Measurements from ENCODE around the gene LRRC75B. TPM values are rescaled to one million over a fixed set of nuclear protein-coding genes. Genes with fewer than 3 reads are reported as not detected.
A peak's percentile ranks its signal among the peaks of the same experiment; 100 is the strongest.
"Not testable (repeated sequence)": the region's sequence is repeated elsewhere in the genome, so short reads cannot be mapped to it uniquely, and the experiment has no call there.

LRRC75B gene
- total RNA-seq, 3 donors from 2014 or later (not counting 1 experiment from before 2014, with no cell fraction given), result 1.7 to 4.8 (median 2.3) TPM

DNA sequence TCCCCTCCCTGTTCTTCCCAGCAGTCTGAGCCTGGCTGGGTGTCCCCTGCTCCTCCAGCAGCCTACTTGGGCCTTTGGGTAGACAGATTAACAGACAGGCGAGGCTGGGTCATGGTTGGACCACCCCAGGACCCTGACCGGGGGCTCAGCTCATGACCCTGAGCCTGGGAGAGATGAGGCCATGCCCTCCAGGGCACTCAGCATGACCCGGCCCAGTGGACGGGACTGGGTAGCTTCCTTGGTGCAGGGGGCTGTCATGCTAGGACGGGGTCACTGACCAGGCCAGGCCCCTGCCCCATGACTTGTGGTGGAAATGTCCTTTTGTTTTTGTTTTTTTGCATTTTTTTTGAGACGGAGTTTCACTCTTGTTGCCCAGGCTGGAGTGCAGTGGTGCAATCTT is 15.5 kb upstream of the LRRC75B start:
- H3K36me3 ChIP-seq (ENCODE audit: control insufficient read depth, insufficient read depth, low read length); H3K9me3 ChIP-seq (ENCODE audit: control insufficient read depth, insufficient read depth, low read length); H3K27me3 ChIP-seq (ENCODE audit: control insufficient read depth, insufficient read depth, low read length); H3K27ac Mint-ChIP-seq; H3K27ac ChIP-seq (ENCODE audit: low read length); H3K4me3 ChIP-seq (ENCODE audit: low read length); ATAC-seq; H3K36me3 Mint-ChIP-seq; H3K4me3 Mint-ChIP-seq; H3K27me3 Mint-ChIP-seq (ENCODE audit: low read depth in 2 of 2); intact Hi-C loops (cut with micrococcal nuclease); H3K9me3 Mint-ChIP-seq; DNase-seq: not testable (repeated sequence)
- peaks cover 17% of the 10 kb centered on the region in 2 donors for H3K4me1 Mint-ChIP-seq
- H3K4me1 ChIP-seq (ENCODE audit: control insufficient read depth, insufficient read depth, low read length), result peaks cover 28% of the 10 kb centered on the region
- WGBS (ENCODE audit: insufficient coverage), result 91% methylated on average over 6 of the region's 6 CpGs

DNA sequence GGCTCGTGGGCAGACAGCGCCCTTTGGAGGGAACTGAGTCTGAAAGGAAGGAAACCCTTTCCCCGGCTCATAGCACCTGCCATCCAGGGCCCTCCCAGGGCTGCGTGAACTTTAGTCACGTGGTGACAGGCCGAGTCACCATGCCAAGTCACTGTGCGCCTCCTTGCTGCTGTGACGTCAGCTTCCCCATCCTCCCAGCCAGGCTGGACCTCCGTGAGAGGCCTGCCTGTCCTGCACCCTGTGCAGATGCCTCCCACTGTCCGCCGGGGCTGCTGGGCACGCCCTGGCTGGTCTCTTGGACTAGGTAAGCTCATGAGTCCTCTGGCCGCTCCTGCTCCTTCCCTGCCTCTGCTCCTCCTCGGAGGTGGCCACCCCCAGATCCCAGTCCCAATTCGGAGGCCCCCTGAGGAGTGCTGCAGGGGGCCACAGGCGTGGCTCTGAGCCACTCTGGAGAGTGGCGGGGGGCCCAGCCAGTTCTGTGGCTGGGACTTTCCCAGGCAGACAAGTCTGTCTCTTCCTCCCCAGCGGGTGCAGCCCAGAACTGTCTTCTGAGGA is 14.6 kb upstream of the LRRC75B start:
- Mint-ChIP-seq H3K27ac (peak overlapping the region; percentile 36 to 81), H3K4me3 (peak overlapping the region; percentile 52), H3K4me1 (peaks cover 19 to 20% of the 10 kb centered on the region in 2 donors)
- H3K9me3 ChIP-seq (ENCODE audit: control insufficient read depth, insufficient read depth, low read length); H3K36me3 Mint-ChIP-seq; H3K9me3 Mint-ChIP-seq; intact Hi-C loops (cut with micrococcal nuclease); H3K27me3 Mint-ChIP-seq (ENCODE audit: low read depth in 2 of 2); H3K27me3 ChIP-seq (ENCODE audit: control insufficient read depth, insufficient read depth, low read length); H3K36me3 ChIP-seq (ENCODE audit: control insufficient read depth, insufficient read depth, low read length): not testable (repeated sequence)
- H3K4me3 ChIP-seq (ENCODE audit: low read length), result peak overlapping the region; percentile 16
- WGBS (ENCODE audit: insufficient coverage), result 52% methylated on average over 18 of the region's 18 CpGs
- DNase-seq, result peak in 1 of 2 donors; percentile 68
- ATAC-seq, result peak; percentile 37 to 87 (median 56)
- H3K27ac ChIP-seq (ENCODE audit: low read length), result peak overlapping the region; percentile 30
- peaks cover 37% of the 10 kb centered on the region for H3K4me1 ChIP-seq (ENCODE audit: control insufficient read depth, insufficient read depth, low read length)

DNA sequence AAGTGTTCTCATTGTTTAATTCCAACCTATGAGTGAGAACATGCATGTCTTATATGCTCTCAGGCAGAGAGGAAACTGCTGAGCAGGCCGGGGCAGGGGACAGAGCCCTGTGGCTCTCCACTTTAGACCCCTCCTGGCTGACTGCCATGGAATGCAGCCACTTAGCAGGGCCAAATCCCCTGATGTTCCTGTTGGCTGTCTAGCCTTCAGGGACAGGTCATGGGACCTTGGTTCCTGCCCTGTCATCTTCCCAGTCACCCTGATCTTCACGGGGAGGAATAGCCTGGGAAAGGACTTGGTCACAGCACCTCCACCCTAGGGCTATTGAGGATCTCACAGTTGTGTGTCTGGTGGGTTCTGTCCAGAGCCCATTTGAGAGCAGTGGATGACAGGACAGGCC is 13.5 kb upstream of the LRRC75B start:
- H3K9me3 Mint-ChIP-seq; H3K27ac ChIP-seq (ENCODE audit: low read length); H3K9me3 ChIP-seq (ENCODE audit: control insufficient read depth, insufficient read depth, low read length); H3K27me3 ChIP-seq (ENCODE audit: control insufficient read depth, insufficient read depth, low read length); H3K27ac Mint-ChIP-seq; H3K4me3 Mint-ChIP-seq; H3K27me3 Mint-ChIP-seq (ENCODE audit: low read depth in 2 of 2); intact Hi-C loops (cut with micrococcal nuclease); DNase-seq; ATAC-seq; H3K4me3 ChIP-seq (ENCODE audit: low read length); H3K36me3 Mint-ChIP-seq; H3K36me3 ChIP-seq (ENCODE audit: control insufficient read depth, insufficient read depth, low read length): not testable (repeated sequence)
- H3K4me1 ChIP-seq (ENCODE audit: control insufficient read depth, insufficient read depth, low read length), result peaks cover 48% of the 10 kb centered on the region
- peaks cover 20 to 30% of the 10 kb centered on the region in 2 donors for H3K4me1 Mint-ChIP-seq
- 92% methylated on average over 2 of the region's 2 CpGs for WGBS (ENCODE audit: insufficient coverage)

DNA sequence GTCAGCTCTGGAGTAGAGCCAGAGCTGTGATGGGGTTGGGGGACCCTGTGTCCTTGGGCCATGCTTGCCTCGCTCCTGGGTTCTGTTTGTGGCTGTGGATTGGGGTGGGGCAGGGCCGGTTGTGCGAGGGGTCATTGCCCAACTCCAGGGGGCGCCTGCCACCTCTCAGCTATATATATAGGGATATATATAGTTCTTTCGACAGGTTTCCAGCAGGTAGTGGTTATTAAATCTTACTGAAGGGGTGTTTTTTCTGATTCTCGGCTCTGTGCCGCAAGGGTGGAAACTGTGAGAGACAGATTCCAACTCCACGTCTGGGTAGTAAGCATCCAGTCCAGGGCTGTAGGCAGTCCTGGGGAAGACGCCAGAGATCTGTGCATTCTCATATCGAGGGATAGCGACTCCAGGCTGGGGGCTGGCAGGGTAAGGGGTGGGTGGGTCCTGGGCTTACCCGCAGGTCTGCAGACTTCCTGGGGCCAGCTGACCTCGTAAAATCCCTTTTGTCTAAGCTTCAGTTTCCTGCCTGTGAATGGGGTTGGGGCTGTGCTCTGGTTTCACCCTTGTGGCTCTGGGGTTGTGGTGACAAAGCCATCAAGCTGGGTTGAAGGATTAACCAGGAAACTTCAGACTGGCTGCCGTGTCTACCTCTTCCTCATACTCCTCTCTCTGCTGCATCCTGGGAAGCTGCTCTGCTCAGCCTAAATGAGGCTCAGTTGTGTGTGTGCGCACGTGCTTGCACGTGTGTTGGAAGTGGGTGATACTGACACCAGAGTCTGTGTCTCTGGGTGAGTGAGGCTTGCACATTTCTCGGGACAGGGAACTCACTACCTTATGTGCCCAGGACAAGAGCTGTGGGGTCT is 11.1 kb upstream of the LRRC75B start:
- H3K36me3 Mint-ChIP-seq; H3K27me3 Mint-ChIP-seq (ENCODE audit: low read depth in 2 of 2); H3K27me3 ChIP-seq (ENCODE audit: control insufficient read depth, insufficient read depth, low read length); H3K9me3 ChIP-seq (ENCODE audit: control insufficient read depth, insufficient read depth, low read length); H3K36me3 ChIP-seq (ENCODE audit: control insufficient read depth, insufficient read depth, low read length); H3K9me3 Mint-ChIP-seq; H3K4me3 ChIP-seq (ENCODE audit: low read length); H3K27ac ChIP-seq (ENCODE audit: low read length): not testable (repeated sequence)
- ATAC-seq (peak; percentile 54 to 77 (median 58)), DNase-seq (peak in 1 of 2 donors; percentile 30)
- H3K4me1 ChIP-seq (ENCODE audit: control insufficient read depth, insufficient read depth, low read length), result peaks cover 61% of the 10 kb centered on the region
- Mint-ChIP-seq H3K27ac (peak overlapping the region; percentile 48 to 77), H3K4me1 (peaks cover 20 to 38% of the 10 kb centered on the region in 2 donors), H3K4me3 (peak overlapping the region; percentile 73)
- WGBS (ENCODE audit: insufficient coverage), result 2% methylated on average over 7 of the region's 18 CpGs
- intact Hi-C loops (cut with micrococcal nuclease), result loop anchor here (5.0 kb wide), 1 partner anchor 927 kb away; no protein-coding TSS in a partner anchor

DNA sequence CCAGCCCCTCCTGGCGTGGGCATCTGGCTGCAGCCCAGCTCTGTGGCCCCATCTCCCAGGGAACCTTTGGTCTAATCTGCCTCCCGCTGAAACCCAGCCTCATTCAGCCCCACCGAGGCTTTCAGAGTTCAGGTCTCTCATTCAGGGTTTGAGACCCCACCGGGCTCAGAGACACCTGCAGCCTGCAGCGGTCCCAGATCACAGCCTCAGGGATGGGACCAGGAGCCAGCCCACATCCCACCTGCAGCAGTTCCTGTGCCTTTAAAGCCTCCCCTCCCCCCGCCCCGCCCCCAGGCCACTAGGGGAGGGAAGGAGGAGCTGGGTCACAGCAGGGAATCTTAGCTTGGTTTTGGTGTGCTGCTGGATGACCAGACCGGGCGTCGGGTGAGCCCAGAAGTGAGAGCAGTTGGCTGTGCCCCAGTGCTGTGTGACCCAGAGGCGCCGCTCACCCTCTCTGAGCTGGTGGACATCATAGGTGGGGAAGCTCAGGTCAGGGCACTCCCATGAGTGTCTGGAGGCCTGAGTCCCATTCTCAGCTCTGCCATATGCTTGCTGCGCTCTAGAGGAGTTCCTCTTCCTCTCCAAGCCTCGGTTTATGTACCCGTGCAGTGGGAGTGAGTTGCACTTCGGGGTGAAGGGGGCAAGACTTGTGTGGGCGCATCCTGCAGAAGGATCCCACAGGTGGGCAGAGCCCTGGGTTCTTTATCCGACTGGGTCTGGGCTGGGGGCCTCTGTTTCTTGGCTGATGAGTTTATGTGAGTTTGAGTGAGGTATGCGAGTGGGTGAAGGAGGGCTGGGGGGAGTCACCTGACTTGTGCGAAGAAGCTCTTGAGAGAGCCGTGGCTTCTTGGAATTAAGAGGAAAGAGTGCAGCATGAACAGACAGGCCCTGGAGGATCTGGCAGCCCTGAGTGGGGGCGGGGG is 10.2 kb upstream of the LRRC75B start, which contains the start of gene GGT1:
Gene GGT1 (plus strand): TSS at position 347 of the 923 bp plus-strand sequence. CDS start 7,889 bp downstream, outside the sequence.
- WGBS (ENCODE audit: insufficient coverage), result 84% methylated on average over 19 of the region's 22 CpGs
- peaks cover 58% of the 10 kb centered on the region for H3K4me1 ChIP-seq (ENCODE audit: control insufficient read depth, insufficient read depth, low read length)
- not testable (repeated sequence) for DNase-seq; H3K27me3 ChIP-seq (ENCODE audit: control insufficient read depth, insufficient read depth, low read length); H3K4me3 ChIP-seq (ENCODE audit: low read length); H3K9me3 ChIP-seq (ENCODE audit: control insufficient read depth, insufficient read depth, low read length); ATAC-seq; H3K27me3 Mint-ChIP-seq (ENCODE audit: low read depth in 2 of 2); H3K9me3 Mint-ChIP-seq; H3K36me3 ChIP-seq (ENCODE audit: control insufficient read depth, insufficient read depth, low read length); H3K36me3 Mint-ChIP-seq; H3K27ac ChIP-seq (ENCODE audit: low read length)
- Mint-ChIP-seq H3K27ac (peak within 1 kb of the TSS; percentile 48 to 77), H3K4me1 (peaks cover 20 to 40% of the 10 kb centered on the region in 2 donors), H3K4me3 (peak within 1 kb of the TSS; percentile 73)
- intact Hi-C loops (cut with micrococcal nuclease), result loop anchor here (5.0 kb wide), 1 partner anchor 926 kb away; no protein-coding TSS in a partner anchor

DNA sequence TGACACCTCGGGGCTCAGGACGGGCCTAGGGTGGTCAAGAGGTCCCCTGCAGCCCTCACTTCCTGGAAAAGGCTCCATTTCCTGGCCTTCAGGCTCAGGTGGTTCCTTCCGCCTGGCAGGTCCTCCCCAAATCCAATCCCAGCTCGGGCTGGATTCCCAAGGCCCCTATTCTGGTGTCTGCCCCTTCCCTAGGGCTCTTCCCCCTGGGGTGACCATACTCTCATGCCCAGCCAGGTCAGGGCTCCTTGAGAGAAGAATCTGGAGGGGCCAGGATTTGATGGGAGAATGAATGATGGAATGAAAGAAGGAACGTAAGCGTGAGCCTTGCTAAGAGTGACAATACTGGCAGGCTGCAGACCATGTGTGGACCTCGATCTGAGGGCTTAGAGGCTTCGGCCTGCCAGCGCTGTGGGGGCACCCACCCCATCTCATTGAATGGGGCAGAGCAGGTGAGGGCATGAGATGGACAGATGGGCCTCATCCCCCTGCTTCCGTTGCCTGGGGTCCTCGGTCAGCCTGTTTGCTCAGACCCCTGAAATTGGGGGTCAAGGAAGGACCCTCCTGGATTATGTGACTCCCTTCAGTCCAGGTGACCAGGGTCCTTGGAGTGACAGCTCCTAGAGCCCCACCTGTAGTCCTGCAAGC is 9.4 kb upstream of the LRRC75B start:
- DNase-seq; H3K27ac ChIP-seq (ENCODE audit: low read length); H3K9me3 ChIP-seq (ENCODE audit: control insufficient read depth, insufficient read depth, low read length); ATAC-seq; H3K27me3 Mint-ChIP-seq (ENCODE audit: low read depth in 2 of 2); H3K36me3 ChIP-seq (ENCODE audit: control insufficient read depth, insufficient read depth, low read length); H3K4me3 ChIP-seq (ENCODE audit: low read length); H3K9me3 Mint-ChIP-seq; H3K36me3 Mint-ChIP-seq; H3K27me3 ChIP-seq (ENCODE audit: control insufficient read depth, insufficient read depth, low read length): not testable (repeated sequence)
- 94% methylated on average over 11 of the region's 11 CpGs for WGBS (ENCODE audit: insufficient coverage)
- Mint-ChIP-seq H3K4me3 (peak overlapping the region; percentile 37), H3K27ac (peak overlapping the region in 1 of 2 donors; percentile 47), H3K4me1 (peaks cover 16 to 35% of the 10 kb centered on the region in 2 donors)
- intact Hi-C loops (cut with micrococcal nuclease), result loop anchor here (5.0 kb wide), 1 partner anchor 925 kb away; no protein-coding TSS in a partner anchor
- peaks cover 49% of the 10 kb centered on the region for H3K4me1 ChIP-seq (ENCODE audit: control insufficient read depth, insufficient read depth, low read length)
